GM19193 (cell line): ENCODE results near the gene MAP3K12.

Experiments
- POLR2A ChIP-seq: IDR thresholded peaks from 4 replicates; pipeline ENCODE4 v1.6.1; 2011; ENCODE audit not compliant: insufficient read depth, insufficient read length; ENCODE audit errors: extremely low read depth

Gene MAP3K12

DNA sequence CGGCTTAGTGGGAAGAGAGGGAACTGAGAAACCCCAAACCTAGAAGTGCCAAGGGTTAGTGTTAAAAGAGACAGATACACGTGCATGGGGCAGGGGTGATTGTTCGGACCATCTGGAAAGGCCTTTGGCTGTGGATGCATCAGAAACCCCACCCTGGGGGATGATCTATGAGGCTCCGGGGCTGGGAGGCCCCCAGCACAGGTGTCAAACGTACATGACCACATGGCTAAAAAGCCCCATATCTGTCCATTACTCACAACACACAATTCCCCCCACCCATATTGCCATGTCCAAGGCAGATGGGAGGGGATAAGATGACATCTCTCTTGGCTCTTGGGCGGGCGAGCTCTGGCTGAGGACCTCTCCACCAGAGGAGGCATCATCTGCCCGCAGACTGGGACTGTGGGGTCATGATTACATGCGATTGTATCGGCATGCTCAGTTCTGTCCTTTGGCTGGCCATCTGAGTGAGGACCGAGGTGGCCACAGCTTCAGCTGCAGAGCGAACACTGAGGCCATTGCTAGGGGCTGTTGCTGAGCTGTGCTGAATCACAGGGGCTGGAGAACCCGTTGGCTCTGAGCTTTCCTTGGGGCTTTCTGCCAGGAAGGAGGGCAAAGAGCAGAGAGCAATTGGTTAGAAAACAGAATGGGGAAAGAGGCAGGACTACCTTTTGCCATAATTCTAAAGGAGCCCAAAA, 17.6 kb upstream of the MAP3K12 start:
- TF ChIP-seq POLR2A = no peak

DNA sequence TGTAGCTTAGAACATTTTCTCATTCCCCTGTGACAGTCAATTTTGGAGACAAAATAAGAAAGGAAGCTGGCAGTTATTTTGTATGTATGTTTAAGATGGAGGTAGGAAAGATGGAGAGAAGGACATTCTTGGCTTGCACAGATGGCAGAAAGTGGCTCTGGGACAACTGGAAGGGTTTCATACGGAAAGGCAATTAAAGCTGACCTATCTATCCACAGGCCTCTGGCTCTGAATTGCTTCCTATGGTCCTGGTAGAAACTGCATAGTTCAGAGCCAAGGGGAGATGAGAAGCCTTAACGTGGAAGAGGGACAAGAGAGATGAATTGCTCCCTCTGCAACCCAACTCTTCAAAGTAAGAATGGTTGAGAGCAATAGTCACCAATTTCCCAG, 16.0 kb upstream of the MAP3K12 start:
- TF ChIP-seq POLR2A = no peak

DNA sequence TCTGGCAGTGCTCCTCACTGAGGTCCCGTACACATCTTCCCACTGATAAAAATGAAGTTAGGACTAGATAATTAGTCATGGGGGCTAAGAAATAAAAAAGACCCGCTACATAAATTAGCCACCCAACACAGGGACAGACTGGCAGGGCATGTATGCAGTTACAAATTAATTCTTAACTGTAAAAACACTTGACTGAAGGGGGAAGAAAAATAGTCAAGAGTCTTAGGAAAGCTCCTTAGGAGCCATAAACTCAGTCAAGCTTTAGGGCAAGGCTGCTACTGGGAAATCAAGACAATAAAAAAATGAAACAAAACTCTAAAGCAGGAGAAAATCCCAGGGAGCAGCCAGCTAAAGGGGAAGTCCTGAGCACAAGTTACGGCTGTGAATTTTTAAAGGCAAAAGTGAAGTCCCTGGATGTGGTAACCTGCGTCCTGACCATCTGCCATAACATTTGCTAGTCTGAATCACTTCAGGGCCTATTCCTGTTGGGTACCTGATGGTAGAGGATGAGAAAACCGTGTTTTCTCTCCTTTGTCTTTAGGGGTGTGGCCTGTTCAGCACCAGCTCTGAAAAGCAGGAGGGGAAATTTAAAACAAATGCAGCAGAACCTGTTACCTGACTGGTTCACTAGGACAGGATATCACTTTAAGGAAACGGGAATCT, 15.5 kb upstream of the MAP3K12 start:
- TF ChIP-seq POLR2A = no peak

DNA sequence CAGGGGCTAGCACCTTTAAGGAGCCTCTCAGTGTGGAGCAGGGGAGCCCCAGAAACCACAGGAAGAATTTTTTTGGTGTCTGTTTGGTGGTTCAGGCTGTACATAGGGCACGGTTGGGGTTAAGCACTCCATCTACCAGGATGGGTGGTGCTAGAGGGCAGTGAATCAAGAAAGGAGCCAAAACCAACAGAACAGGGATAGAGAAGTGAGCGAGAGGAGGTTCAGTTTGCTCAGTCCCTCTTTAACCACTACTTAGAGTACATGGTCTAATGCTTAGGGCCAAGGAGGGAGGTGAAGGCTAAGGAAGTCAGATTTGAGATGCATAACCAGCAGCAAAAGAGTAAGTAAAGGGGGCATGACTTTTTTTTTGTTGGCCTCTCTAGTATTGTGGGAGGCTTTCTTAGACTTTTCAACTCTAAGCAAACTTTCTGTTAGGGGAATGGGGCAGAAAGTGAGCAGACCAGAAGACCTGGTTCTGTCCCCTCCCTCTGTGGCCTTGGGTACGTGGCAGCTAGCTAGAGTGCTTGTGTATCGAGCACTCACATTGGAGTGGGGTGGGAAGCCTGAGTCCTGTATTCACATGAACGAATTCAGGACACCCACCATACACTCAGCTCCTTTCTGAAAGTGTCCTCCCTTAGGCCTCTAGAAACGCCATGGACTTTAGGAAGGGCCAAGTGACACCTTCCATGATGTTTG, 14.6 kb upstream of the MAP3K12 start:
- no peak for TF ChIP-seq POLR2A

DNA sequence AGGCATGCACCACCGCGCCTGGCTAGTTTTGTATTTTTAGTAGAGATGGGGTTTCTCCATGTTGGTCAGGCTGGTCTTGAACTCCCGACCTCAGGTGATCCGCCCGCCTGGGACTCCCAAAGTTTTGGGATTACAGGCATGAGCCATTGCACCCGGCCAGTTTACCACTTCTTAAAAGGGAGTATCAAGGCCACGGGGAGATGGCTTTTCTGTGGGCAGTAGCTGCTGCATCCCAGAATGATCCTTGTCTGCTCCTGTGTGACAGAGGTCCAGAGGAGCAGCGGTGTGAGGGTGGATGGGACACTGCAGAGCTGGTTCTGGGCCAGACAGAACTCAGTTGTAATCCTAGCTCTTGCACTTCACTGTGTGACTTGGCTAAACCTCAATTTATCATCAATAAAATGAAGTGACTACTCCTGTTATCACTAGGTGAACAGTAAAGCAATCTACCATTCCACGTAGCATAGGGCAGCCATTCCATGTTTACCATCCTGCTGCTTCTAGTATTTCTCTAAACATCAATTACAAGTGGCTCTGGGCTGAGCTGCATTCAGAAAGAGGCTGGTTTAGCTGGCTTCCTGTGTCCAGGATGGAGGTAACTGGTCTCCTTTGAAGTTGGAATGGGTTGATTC, 11.0 kb upstream of the MAP3K12 start:
- TF ChIP-seq POLR2A = no peak

DNA sequence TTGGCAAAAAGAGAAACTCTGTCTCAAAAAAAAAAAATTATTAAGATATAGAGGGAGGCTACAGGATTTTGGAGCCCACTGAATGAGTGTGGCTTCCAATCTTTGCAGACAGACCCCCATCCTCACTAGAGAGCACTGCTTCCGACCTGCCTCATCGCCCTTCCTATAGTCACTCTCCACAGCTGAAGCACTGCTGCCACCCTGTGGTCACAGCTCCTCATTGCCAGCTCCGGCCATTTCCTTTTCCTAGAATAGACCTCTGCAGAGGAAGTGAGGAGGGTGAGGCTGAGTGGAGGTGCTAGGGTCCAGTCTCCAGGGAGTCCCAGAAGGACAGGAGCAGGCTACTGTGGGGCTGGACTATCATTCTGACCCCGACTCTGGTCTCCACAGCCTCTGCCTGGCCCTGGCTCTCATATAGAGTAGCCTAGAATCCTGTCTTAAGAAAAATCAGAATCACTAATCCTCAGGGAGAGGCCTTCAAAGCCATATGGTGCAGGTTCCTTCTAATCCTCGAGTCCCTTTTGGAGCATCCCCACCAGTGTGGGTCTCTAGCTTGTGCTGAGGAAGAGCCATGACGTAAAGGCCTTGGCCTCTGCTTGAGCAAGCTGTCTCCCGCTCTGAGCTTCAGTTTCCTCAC, 9.4 kb upstream of the MAP3K12 start:
- TF ChIP-seq POLR2A = no peak

DNA sequence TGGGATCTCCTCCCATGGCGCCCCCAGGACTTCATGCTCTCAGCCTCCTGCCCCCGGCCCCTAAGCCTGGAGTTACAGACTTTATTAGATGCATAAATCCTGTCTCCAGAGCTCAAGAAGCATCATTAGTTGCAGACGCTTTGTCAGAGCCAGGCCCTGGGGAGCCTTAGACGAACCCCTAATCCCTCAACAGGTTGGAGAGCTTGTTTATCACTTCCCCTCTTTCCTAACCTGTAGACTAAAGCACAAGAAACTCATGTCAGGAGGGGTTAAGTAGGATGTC, 8.3 kb upstream of the MAP3K12 start:
- TF ChIP-seq POLR2A = no peak

DNA sequence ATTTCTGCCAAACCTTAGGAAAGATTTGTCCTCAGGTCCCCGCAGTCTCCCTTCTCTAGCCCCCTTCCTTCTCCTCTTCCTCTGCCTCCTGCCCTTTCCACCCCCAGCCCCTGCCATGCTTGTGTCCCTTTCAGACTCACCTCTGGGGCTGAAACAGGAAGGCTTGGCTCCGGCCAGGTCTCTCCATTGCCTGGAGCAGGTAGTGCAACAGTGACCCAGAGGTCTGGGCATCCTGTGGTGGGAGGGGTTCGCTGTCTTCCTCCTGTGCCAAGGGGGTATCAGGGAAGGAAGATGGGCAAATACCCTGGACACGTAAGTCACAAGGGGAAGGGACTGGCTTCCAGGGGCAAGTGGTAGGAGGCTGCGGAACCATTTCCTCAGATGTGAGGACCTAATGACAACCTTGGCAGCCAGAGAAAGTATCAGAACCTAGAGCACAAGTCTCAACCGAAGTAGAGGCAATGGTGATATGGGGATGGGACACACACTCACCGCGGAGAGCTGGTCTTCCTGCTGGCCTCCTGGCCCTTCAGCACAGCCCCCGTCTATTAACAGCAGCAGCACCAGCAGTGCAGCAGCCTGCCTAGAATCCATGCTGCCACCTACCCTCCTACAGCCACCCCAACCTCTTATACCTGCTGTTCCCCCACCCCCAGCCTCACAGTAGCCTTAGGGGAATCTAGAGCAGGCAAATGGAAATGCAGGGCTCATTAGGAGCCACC, 7.8 kb upstream of the MAP3K12 start, which contains the start of gene NPFF:
Gene NPFF (minus strand): TSS at position 604 of the 722 bp plus-strand sequence. CDS start 10 bp downstream, at position 594.
- no peak for TF ChIP-seq POLR2A

DNA sequence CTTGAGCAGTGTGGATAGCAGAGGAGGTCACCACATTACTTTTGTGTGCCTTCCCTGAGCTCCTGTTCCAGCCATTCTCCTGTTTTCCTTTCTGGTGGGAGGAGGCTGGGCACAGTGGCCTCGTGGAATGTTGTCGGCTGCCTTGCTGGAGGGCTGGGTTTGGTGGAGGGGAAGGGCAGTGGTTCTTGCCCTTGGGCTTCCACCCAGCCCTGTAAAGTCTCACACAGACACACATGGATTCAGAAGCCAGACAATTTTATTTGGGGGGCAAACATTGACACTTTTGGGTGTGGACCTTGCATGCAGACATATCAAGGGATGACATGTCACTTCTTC, 7.2 kb upstream of the MAP3K12 start:
- TF ChIP-seq POLR2A = peak; percentile 25

DNA sequence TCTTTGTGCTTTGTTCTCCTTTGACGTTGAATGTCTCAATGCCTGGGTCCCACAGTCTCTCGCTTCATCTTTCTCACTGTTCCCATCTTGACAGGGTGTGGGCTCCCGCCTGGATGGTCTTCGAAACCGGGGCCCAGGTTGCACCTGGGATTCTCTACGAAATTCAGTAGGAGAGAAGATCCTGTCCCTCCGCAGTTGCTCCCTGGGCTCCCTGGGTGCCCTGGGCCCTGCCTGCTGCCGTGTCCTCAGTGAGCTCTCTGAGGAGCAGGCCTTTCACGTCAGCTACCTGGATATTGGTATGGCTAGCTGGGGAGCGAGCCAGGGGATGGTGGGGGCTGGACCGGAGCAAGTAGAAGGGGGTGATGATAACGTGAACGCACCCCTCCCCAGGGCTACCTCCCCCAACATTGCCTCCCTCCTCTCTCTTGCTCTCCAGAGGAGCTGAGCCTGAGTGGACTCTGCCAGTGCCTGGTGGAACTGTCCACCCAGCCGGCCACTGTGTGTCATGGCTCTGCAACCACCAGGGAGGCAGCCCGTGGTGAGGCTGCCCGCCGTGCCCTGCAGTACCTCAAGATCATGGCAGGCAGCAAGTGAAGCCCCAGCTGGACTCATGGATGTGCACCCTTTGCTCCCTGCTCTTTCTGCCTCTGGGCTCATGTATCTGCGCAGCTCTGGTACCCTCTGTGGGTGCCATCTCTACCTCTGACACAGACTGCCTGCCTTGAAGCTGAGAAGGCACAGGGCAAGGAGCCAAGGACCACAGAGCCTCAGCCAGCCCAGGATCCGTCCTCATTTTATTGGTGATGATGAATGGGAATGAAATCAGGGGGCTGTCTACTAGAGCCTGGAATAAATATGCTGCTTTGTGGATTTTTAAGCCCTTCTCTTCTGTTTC, 6.5 kb upstream of the MAP3K12 start:
- no peak for TF ChIP-seq POLR2A

DNA sequence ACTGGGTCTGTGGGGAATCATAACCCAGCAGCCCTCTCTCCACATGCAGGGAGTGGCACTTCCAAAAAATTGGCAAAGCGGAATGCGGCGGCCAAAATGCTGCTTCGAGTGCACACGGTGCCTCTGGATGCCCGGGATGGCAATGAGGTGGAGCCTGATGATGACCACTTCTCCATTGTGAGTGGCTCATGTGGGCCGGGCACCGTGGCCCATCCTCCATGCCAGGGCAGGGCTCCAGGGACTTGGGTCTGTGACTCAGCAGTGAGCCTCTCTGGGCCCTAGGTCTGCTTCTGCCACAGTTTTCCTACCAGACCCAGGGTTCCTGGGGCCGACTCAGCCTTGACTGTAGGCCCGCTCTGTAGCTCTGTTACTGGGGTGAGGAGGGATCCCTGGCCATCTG, 5.8 kb upstream of the MAP3K12 start:
- no peak for TF ChIP-seq POLR2A

DNA sequence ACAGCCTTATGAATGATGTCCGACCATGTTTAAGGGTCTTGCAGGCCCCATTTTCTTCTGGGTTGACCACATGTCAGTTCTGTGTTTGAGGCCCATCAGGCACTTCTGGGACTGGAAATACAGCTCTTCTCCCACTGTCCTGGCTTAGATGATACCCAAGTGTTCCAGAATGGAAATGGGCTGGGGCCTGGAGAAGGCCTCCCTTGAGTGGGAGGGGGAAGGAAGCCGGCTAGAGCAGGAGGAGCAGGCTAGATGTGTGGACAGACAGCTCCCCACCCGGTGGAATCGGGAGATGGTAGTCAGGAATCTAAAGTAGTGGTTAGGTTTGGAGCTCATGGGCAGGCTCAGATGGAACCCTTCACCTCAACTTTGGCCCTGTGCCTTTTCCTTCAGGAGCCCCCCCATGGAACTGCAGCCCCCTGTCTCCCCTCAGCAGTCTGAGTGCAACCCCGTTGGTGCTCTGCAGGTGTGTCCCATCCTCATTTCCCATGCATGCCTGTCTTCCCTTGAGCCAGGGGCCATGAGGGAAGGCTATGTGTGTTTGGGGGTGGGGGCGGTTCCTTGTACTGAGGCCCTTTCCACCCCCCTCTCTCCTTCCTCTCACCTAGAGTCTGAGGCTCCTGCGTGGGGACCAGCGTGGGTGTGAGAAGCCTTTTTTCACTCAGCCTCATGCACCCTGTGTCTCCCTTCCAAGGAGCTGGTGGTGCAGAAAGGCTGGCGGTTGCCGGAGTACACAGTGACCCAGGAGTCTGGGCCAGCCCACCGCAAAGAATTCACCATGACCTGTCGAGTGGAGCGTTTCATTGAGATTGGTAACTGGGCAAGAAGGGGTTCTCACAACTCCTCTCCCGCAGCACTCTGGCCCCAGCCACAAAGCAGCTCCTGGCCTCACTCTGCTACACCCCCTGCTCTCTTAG, 5.0 kb upstream of the MAP3K12 start:
- no peak for TF ChIP-seq POLR2A

DNA sequence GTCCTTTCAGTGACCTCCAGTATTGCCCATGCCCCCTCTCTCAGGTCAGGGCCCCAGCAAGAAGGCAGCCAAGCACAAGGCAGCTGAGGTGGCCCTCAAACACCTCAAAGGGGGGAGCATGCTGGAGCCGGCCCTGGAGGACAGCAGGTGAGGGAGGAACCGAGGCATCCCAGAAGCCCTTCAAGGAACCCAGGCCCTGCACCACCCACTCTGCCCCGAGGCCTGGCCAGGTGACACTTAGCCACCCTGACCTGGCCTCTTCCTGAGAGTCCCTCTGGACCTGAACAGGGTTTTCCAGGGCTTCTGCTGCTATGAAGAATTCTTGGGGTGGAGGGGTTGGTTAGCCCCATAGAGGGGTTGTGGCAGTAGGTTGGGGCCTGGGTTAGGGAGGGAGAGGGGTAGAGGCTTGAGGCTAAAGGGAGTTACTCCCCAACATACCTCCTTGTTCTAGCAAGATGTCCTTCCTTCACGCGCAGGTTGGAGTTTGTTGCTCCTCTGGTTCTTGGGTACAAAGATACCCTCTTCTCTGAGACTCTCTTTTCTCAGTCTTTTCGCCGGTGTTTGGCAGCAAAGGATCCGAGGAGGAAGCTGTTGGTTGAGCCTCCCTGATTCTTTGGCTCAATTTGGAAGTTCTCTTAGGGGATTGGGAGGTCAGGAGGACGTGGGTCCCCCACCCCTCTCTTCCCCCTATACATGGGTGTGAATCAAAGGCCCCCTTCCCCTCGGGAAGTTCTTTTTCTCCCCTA, 3.9 kb upstream of the MAP3K12 start:
- TF ChIP-seq POLR2A = no peak

DNA sequence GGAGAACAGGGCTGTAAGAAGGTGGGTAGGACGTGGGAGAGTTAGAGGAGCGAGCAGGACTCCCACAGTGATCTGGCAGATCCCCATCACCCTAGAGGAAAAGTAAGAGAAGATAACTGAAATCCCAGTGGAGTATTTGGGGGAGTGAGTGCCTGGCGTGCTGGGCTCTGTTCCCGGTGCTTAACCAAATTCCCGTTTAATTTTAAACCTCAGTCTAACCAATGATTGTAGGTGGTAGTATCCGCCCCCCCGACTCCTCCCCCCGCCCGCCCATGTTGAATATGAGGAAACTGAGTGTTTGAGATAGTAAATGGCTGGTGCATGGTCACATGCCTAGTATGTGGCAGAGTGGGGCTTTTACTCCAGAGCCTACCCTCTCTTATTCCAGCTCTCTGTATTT, 3.1 kb upstream of the MAP3K12 start:
- no peak for TF ChIP-seq POLR2A
